HL-60 (cell line): ENCODE data around the gene MSGN1.

Experiments used
- DNase-seq, 2 experiments: peaks; one replicate each; pipeline ENCODE4 v3.0.0-alpha.2; 2010 to 2020; ENCODE audit warnings: low read depth in 1 of 2, low spot score in 1 of 2
- H3K27ac ChIP-seq: fragments of 250-450 bp; sonication (Bioruptor Pico); replicated peaks from 2 replicates; pipeline ENCODE4 v1.5.1; 2020; ENCODE audit warnings: mild to moderate bottlenecking, moderate library complexity
- H3K27me3 ChIP-seq: fragments of 250-450 bp; sonication (Bioruptor Pico); 2 replicates; pipeline ENCODE4 v1.5.1; 2021; ENCODE audit warnings: mild to moderate bottlenecking, moderate library complexity; ENCODE audit not compliant: insufficient read depth, poor library complexity, severe bottlenecking
- H3K4me3 ChIP-seq: replicated peaks from 2 replicates; pipeline ENCODE4 v1.5.1; 2011; ENCODE audit warnings: mild to moderate bottlenecking, control low read depth, low read length; ENCODE audit not compliant: insufficient read depth
- GABPA ChIP-seq: IDR thresholded peaks from 2 replicates; pipeline ENCODE4 v1.6.1; 2012; ENCODE audit warnings: low read depth
- POLR2AphosphoS5 ChIP-seq: IDR thresholded peaks from 2 replicates; pipeline ENCODE4 v1.6.1; 2012; ENCODE audit warnings: low read depth
- SPI1 ChIP-seq: IDR thresholded peaks from 2 replicates; pipeline ENCODE4 v1.6.1; 2012; ENCODE audit warnings: low read depth, mild to moderate bottlenecking, borderline replicate concordance
- long read RNA-seq: library from polyadenylated mRNA; unstranded; transcript quantifications from one replicate; pipeline ENCODE4 v2.0.0, GENCODE V29; 2020
- TF ChIP-seq, protein P1 (sequence below): IDR thresholded peaks from one replicate; pipeline ENCODE4 v1.5.1; 2011; ENCODE audit warnings: low read length, control low read depth, inconsistent platforms; ENCODE audit not compliant: insufficient read depth
- TF ChIP-seq, protein P2 (sequence below): IDR thresholded peaks from 2 replicates; pipeline ENCODE4 v1.6.1; 2012; ENCODE audit warnings: low read depth; ENCODE audit not compliant: insufficient replicate concordance

MSGN1 gene
- long read RNA-seq, result 0 reads

- TF ChIP-seq SPI1, result no peak
- TF ChIP-seq GABPA, result no peak
- TF ChIP-seq, protein P1, sequence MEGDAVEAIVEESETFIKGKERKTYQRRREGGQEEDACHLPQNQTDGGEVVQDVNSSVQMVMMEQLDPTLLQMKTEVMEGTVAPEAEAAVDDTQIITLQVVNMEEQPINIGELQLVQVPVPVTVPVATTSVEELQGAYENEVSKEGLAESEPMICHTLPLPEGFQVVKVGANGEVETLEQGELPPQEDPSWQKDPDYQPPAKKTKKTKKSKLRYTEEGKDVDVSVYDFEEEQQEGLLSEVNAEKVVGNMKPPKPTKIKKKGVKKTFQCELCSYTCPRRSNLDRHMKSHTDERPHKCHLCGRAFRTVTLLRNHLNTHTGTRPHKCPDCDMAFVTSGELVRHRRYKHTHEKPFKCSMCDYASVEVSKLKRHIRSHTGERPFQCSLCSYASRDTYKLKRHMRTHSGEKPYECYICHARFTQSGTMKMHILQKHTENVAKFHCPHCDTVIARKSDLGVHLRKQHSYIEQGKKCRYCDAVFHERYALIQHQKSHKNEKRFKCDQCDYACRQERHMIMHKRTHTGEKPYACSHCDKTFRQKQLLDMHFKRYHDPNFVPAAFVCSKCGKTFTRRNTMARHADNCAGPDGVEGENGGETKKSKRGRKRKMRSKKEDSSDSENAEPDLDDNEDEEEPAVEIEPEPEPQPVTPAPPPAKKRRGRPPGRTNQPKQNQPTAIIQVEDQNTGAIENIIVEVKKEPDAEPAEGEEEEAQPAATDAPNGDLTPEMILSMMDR, result no peak
- no peak for TF ChIP-seq POLR2AphosphoS5
- TF ChIP-seq, protein P2, sequence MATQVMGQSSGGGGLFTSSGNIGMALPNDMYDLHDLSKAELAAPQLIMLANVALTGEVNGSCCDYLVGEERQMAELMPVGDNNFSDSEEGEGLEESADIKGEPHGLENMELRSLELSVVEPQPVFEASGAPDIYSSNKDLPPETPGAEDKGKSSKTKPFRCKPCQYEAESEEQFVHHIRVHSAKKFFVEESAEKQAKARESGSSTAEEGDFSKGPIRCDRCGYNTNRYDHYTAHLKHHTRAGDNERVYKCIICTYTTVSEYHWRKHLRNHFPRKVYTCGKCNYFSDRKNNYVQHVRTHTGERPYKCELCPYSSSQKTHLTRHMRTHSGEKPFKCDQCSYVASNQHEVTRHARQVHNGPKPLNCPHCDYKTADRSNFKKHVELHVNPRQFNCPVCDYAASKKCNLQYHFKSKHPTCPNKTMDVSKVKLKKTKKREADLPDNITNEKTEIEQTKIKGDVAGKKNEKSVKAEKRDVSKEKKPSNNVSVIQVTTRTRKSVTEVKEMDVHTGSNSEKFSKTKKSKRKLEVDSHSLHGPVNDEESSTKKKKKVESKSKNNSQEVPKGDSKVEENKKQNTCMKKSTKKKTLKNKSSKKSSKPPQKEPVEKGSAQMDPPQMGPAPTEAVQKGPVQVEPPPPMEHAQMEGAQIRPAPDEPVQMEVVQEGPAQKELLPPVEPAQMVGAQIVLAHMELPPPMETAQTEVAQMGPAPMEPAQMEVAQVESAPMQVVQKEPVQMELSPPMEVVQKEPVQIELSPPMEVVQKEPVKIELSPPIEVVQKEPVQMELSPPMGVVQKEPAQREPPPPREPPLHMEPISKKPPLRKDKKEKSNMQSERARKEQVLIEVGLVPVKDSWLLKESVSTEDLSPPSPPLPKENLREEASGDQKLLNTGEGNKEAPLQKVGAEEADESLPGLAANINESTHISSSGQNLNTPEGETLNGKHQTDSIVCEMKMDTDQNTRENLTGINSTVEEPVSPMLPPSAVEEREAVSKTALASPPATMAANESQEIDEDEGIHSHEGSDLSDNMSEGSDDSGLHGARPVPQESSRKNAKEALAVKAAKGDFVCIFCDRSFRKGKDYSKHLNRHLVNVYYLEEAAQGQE, result no peak
- H3K4me3 ChIP-seq, result no peak within 1 kb of the TSS
- no peak for DNase-seq
- H3K27me3 ChIP-seq, result peaks cover 2% of the 10 kb centered on the region
- H3K27ac ChIP-seq, result no peak within 1 kb of the TSS
Measured at GRCh38 chr2:17816396-17817245, at the start of gene MSGN1. Gene MSGN1, plus strand, starts transcription at chr2:17816460. Its CDS starts 59 bp downstream, at chr2:17816519.

DNA sequence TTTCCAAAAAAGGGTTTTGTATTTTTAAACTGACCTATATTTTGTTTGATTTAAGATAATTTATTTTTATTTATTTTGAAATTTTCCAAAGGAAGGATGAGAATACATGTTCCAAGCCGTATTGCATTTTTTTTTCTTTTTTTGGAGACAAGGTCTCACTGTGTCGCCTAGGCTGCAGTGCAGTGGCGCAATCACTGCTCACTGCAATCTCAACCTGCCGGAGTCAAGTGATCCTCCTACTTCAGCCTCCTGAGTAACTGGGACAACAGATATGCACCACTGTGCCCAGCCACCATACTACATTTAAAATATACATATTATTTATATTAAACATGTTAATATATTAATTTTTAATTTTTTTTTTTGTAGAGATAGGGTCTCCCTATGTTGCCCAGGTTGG lies 47.4 kb upstream of the MSGN1 start:
- TF ChIP-seq, protein P1, result no peak
- TF ChIP-seq SPI1, result no peak
- TF ChIP-seq POLR2AphosphoS5, result no peak
- TF ChIP-seq GABPA, result no peak
- TF ChIP-seq, protein P2, result no peak
- DNase-seq, result no peak
- Histone ChIP-seq H3K4me3 (no peak overlapping the region), H3K27ac (no peak overlapping the region), H3K27me3 (no peaks in the 10 kb centered on the region)

DNA sequence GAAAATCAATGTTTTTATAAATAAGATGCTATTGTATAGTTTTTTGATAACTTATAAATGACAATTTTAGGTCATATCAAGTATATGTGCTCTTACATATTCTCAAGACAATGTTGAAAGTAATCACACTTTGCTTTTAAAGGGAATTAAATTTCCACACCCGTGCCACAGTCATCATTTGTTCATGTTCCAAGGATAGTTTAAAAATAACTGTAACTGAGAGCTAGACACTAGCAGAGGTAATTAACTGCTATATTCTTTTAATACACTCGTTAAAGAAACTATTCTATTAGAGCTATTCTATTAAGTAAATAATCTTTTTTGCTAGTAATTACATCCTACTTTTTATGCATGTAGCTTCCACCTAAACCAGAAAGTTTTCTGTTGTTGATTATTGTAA lies 44.3 kb upstream of the MSGN1 start:
- Histone ChIP-seq H3K4me3 (no peak overlapping the region), H3K27ac (no peak overlapping the region)
- DNase-seq, result no peak

More for the DNA sequence above, 44.3 kb upstream of the MSGN1 start:
- no peaks in the 10 kb centered on the region for H3K27me3 ChIP-seq
- no peak for TF ChIP-seq GABPA
- TF ChIP-seq POLR2AphosphoS5, result no peak
- TF ChIP-seq, protein P2, result no peak
- TF ChIP-seq, protein P1, result no peak
